ENCODE results near the gene ALDH9A1.
A peak's percentile ranks its signal among the peaks of the same experiment; 100 is the strongest.
"Not testable (repeated sequence)": the region's sequence is repeated elsewhere in the genome, so short reads cannot be mapped to it uniquely, and the experiment has no call there.

Gene ALDH9A1

DNA sequence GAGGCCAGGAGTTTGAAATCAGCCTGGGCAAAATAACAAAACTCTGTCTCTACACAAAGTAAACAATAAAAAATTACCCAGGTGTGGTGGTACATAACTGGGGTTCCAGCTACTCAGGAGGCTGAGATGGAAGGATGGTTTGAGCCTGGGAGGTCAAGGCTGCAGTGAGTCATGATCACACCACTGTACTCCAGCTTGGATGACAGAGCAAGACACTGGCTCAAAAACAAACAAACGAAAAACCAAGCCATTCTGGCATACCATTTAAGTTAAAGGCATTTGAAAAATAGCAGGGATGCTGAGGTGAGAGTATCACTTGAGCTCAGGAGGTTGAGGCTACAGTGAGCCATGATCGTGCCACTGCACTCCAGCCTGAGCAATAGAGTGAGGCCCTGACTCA lies 5.3 kb upstream of the ALDH9A1 start:
- H3K4me3 ChIP-seq (ENCODE audit: low read length), result no peak overlapping the region
- TF ChIP-seq ZNF274 (IDR thresholded peaks at IDR 0.05; ENCODE audit: low read depth, low read length), result no peak

DNA sequence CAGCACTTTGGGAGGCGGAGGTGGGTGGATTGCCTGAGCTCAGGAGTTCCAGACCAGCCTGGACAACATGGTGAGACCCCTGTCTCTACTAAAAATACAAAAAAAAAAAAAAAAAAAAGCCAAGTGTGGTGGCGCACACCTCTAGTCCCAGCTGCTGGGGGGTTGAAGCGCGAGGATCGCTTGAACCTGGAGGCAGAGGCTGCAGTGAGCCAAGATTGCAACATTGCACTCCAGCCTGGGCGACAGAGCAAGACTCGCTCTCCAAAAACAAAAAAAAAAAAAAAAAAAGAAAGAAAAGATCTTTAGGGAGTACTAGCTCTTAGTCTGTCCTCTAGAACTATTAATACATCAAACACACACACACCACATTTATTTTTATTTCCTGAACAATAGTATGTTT lies 3.6 kb upstream of the ALDH9A1 start:
- H3K4me3 ChIP-seq (ENCODE audit: low read length), result not testable (repeated sequence)

DNA sequence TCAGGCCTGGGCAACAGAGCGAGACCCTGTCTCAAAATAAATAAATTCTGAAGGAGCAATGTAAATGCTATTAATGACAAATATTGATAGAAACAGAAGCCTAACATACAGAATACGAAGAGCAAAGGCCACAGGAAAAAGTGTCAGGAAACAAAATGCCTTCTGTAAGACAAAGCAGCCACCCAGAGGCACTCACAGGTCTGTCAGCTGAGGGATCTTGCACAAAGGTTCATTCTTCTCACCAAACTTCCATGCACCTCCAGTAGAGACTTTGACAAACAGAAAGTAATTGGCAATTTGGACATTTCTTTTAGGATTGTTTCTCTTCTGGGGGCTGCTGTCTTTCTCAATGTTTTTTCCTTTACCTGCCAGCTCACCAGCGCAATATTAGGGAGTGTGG lies 1.2 kb upstream of the ALDH9A1 start:
- no peak for TF ChIP-seq ZNF274 (IDR thresholded peaks at IDR 0.05; ENCODE audit: low read depth, low read length)
- no peak overlapping the region for H3K4me3 ChIP-seq (ENCODE audit: low read length)

DNA sequence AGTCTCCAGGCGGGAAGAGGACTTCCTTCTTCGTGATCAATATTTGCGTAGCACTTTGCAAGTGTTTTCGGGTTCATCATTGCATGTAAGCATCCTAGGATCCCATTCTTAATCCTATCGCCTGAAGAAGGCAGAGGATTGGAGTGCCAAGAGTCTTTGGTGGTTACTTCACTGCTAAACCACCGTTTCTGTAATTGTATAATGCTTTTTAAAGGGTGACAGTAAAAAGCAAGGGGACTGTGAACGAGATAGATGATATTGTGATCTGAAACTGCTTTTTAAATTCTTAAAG lies 345 bp upstream of the ALDH9A1 start:
- H3K4me3 ChIP-seq (ENCODE audit: low read length), result peak overlapping the region; percentile 84
- no peak for TF ChIP-seq ZNF274 (IDR thresholded peaks at IDR 0.05; ENCODE audit: low read depth, low read length)

- H3K4me3 ChIP-seq (ENCODE audit: low read length), result peak overlapping the region; percentile 84
- no peak for TF ChIP-seq ZNF274 (IDR thresholded peaks at IDR 0.05; ENCODE audit: low read depth, low read length)
These were observed 876 bp downstream of the ALDH9A1 start for GRCh38 chr1:165697491-165697880.

GRCh38 chr1:165696625-165697100 lies 1.7 kb downstream of the ALDH9A1 start:
- peak overlapping the region; percentile 37 for H3K4me3 ChIP-seq (ENCODE audit: low read length)
- no peak for TF ChIP-seq ZNF274 (IDR thresholded peaks at IDR 0.05; ENCODE audit: low read depth, low read length)

DNA sequence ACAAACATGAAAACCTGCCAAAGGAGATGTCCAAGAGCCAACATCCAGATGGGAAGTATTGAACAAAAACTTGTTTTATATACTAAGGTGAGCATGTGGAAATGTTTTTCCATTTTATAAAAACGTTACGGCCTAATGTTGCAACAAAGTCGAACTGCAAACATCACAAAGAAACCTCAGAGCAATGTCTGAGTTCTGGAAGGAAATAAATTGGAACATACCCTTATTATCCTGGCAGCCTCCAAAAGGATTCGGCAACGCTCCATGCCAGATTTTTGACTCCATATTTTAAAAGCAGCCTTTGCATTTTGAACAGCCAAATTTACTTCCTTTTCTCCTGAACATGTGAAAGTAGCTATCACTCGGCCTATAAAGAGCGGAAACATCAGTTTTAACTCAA lies 3.3 kb downstream of the ALDH9A1 start:
- TF ChIP-seq ZNF274 (IDR thresholded peaks at IDR 0.05; ENCODE audit: low read depth, low read length), result no peak

GRCh38 chr1:165688046-165688445 lies 10.3 kb downstream of the ALDH9A1 start:
- no peak overlapping the region for H3K4me3 ChIP-seq (ENCODE audit: low read length)
- TF ChIP-seq ZNF274 (IDR thresholded peaks at IDR 0.05; ENCODE audit: low read depth, low read length), result no peak

More for the DNA sequence above, 3.3 kb downstream of the ALDH9A1 start:
- no peak overlapping the region for H3K4me3 ChIP-seq (ENCODE audit: low read length)

- no peak for TF ChIP-seq ZNF274 (IDR thresholded peaks at IDR 0.05; ENCODE audit: low read depth, low read length)
- H3K4me3 ChIP-seq (ENCODE audit: low read length), result no peak overlapping the region
These were observed 11.4 kb downstream of the ALDH9A1 start for GRCh38 chr1:165686971-165687433.

DNA sequence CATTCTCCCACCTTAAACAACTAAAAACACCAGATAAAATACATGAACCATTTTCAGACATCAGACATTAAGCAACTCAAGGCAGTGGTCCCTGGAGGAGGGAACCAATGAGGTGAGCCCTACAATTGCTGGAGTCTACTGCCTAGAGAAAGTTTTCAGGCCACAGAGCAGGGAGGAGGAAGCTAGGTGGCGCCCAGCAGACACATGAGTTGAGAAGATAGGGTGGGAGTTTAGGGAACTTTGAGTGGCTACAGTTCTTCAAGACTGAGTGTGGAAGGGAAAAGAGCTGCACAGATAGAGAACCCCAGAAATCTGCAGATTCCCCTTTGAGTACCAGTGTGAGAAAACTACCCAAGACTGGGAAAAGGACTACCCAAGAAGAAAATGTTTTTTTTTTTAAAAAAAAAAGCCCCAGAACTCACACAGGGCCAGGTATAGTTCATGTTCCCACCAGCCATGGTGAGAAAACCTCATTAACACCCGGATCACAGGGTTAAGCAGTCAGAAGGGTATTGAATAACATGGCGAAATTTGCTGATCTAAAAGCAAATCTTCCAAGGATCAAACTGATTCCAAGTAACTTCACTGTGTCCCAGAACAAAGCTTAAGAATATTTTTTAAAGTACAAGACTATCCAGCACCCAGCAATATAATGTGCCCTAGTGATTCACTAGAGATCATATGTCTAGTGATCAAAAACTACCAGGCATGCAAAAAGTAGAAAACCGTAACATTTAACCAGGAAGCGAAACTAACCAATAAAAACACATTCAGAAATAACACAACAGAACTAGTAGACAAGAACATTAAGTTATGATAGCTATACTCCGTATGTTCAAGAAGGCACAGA lies 12.0 kb downstream of the ALDH9A1 start:
- no peak overlapping the region for H3K4me3 ChIP-seq (ENCODE audit: low read length)
- no peak for TF ChIP-seq ZNF274 (IDR thresholded peaks at IDR 0.05; ENCODE audit: low read depth, low read length)

- H3K4me3 ChIP-seq (ENCODE audit: low read length), result no peak overlapping the region
- TF ChIP-seq ZNF274 (IDR thresholded peaks at IDR 0.05; ENCODE audit: low read depth, low read length), result no peak
These were observed 14.4 kb downstream of the ALDH9A1 start for GRCh38 chr1:165683848-165684485.

GRCh38 chr1:165680773-165681172 lies 17.6 kb downstream of the ALDH9A1 start:
- H3K4me3 ChIP-seq (ENCODE audit: low read length), result not testable (repeated sequence)

- TF ChIP-seq ZNF274 (IDR thresholded peaks at IDR 0.05; ENCODE audit: low read depth, low read length), result no peak
- no peak overlapping the region for H3K4me3 ChIP-seq (ENCODE audit: low read length)
These were observed 18.1 kb downstream of the ALDH9A1 start for GRCh38 chr1:165680303-165680702.

- TF ChIP-seq ZNF274 (IDR thresholded peaks at IDR 0.05; ENCODE audit: low read depth, low read length), result no peak
- H3K4me3 ChIP-seq (ENCODE audit: low read length), result no peak overlapping the region
These were observed 18.9 kb downstream of the ALDH9A1 start for GRCh38 chr1:165679282-165680036.

- H3K4me3 ChIP-seq (ENCODE audit: low read length), result no peak overlapping the region
- TF ChIP-seq ZNF274 (IDR thresholded peaks at IDR 0.05; ENCODE audit: low read depth, low read length), result no peak
These were observed 19.9 kb downstream of the ALDH9A1 start for GRCh38 chr1:165678509-165678908.
